ENCODE results near the gene NEK9. TPM values are rescaled to one million over a fixed set of nuclear protein-coding genes. Genes with fewer than 3 reads are reported as not detected.
"Not testable (repeated sequence)": the region's sequence is repeated elsewhere in the genome, so short reads cannot be mapped to it uniquely, and the experiment has no call there.

Gene NEK9
- total RNA-seq, 4 donors from 2014 or later = 28.7 to 73.9 (median 59.4) TPM

- DNase-seq (ENCODE audit: low spot score in 2 of 2) = no peak
- no peak for TF ChIP-seq CTCF (IDR thresholded peaks at IDR 0.05)
- H3K4me3 ChIP-seq (ENCODE audit: low read depth, poor library complexity, severe bottlenecking) = no peak overlapping the region
- 16 to 18% methylated on average over 15 of the region's 15 CpGs for WGBS, 2 donors
- intact Hi-C loops (cut with DNase I; ENCODE audit: low total_unique reads) = no loop called here
Measured at GRCh38 chr14:75068294-75069120, 58.3 kb downstream of the NEK9 start.

- intact Hi-C loops (cut with DNase I; ENCODE audit: low total_unique reads); DNase-seq (ENCODE audit: low spot score in 2 of 2); H3K4me3 ChIP-seq (ENCODE audit: low read depth, poor library complexity, severe bottlenecking): not testable (repeated sequence)
- 90 to 96% methylated on average over 4 of the region's 4 CpGs for WGBS, 2 donors
Measured at GRCh38 chr14:75067765-75068164, 59.1 kb downstream of the NEK9 start.

- TF ChIP-seq CTCF (IDR thresholded peaks at IDR 0.05) (no peak), POLR2A (IDR thresholded peaks at IDR 0.05) (no peak)
- no peak for DNase-seq (ENCODE audit: low spot score in 2 of 2)
- 88 to 97% methylated on average over 1 of the region's 1 CpG for WGBS, 2 donors
- no peak overlapping the region for H3K4me3 ChIP-seq (ENCODE audit: low read depth, poor library complexity, severe bottlenecking)
- intact Hi-C loops (cut with DNase I; ENCODE audit: low total_unique reads) = no loop called here
Measured at GRCh38 chr14:75067212-75067611, 59.6 kb downstream of the NEK9 start.

- DNase-seq (ENCODE audit: low spot score in 2 of 2) = no peak
- WGBS, 2 donors = 94 to 97% methylated on average over 3 of the region's 3 CpGs
- TF ChIP-seq POLR2A (IDR thresholded peaks at IDR 0.05) = no peak
- TF ChIP-seq CTCF (IDR thresholded peaks at IDR 0.05) = no peak
- intact Hi-C loops (cut with DNase I; ENCODE audit: low total_unique reads) = no loop called here
- no peak overlapping the region for H3K4me3 ChIP-seq (ENCODE audit: low read depth, poor library complexity, severe bottlenecking)
Measured at GRCh38 chr14:75066691-75067090, 60.2 kb downstream of the NEK9 start.

GRCh38 chr14:75064205-75064567 is 62.7 kb downstream of the NEK9 start:
- H3K4me3 ChIP-seq (ENCODE audit: low read depth, poor library complexity, severe bottlenecking) = no peak overlapping the region
- intact Hi-C loops (cut with DNase I; ENCODE audit: low total_unique reads) = no loop called here
- no peak for DNase-seq (ENCODE audit: low spot score in 2 of 2)
- 56 to 59% methylated on average over 8 of the region's 8 CpGs for WGBS, 2 donors
- TF ChIP-seq CTCF (IDR thresholded peaks at IDR 0.05) = no peak
- TF ChIP-seq POLR2A (IDR thresholded peaks at IDR 0.05) = no peak

- intact Hi-C loops (cut with DNase I; ENCODE audit: low total_unique reads) = no loop called here
- DNase-seq (ENCODE audit: low spot score in 2 of 2) = peak; percentile 94 to 99
- WGBS, 2 donors = 1% methylated on average over 31 to 34 of the region's 34 CpGs
- peak within 1 kb of the TSS; percentile 62 for H3K4me3 ChIP-seq (ENCODE audit: low read depth, poor library complexity, severe bottlenecking)
- TF ChIP-seq CTCF (IDR thresholded peaks at IDR 0.05) = no peak
- TF ChIP-seq POLR2A (IDR thresholded peaks at IDR 0.05) = no peak
Measured at GRCh38 chr14:75063491-75064204, 63.2 kb downstream of the NEK9 start, which contains the start of gene ACYP1. ACYP1 (minus strand) TSS chr14:75064024; CDS start chr14:75063553, 471 bp downstream.
